Pulmonary artery endothelial cell (primary cell): ENCODE measurements around the gene CCT6B. TPM values are rescaled to one million over a fixed set of nuclear protein-coding genes. Genes with fewer than 3 reads are reported as not detected.
A peak's percentile ranks its signal among the peaks of the same experiment; 100 is the strongest.
"Not testable (repeated sequence)": the region's sequence is repeated elsewhere in the genome, so short reads cannot be mapped to it uniquely, and the experiment has no call there.

ENCODE experiments used
- DNase-seq: peaks from one replicate; pipeline ENCODE4 v3.0.0-alpha.2; 2011; ENCODE audit warnings: low read depth, low spot score
- total RNA-seq: library from RNA; depleted of rRNA; stranded (reverse); fragments of >200 nt; gene quantifications from 2 replicates; pipeline ENCODE4 v1.2.3, GENCODE V29; 2014

CCT6B gene
- total RNA-seq, 1 donor from 2014 or later = 0.59 TPM

DNA sequence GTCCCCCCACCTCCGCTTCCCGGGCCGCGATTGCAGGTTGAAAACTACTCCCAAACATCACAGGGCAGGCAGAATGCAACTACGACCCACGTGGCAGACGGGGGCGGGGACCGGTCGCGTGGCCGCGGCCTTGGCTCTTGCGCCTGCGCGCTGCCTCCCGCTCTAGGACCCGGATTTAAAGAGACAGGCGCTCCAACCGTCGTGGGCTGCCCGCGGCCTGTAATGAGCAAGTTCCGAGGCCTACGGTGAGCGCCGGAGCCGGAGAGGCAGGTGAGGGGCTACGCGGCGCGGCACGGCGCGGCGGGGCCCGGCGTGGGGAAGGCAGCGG is 19.1 kb upstream of the CCT6B start, which contains the start of gene LIG3:
TSS of gene LIG3 (plus strand) at position 160 of the 328 bp plus-strand sequence. CDS start 2,494 bp downstream, outside the sequence.
- peak; percentile 67 for DNase-seq

DNA sequence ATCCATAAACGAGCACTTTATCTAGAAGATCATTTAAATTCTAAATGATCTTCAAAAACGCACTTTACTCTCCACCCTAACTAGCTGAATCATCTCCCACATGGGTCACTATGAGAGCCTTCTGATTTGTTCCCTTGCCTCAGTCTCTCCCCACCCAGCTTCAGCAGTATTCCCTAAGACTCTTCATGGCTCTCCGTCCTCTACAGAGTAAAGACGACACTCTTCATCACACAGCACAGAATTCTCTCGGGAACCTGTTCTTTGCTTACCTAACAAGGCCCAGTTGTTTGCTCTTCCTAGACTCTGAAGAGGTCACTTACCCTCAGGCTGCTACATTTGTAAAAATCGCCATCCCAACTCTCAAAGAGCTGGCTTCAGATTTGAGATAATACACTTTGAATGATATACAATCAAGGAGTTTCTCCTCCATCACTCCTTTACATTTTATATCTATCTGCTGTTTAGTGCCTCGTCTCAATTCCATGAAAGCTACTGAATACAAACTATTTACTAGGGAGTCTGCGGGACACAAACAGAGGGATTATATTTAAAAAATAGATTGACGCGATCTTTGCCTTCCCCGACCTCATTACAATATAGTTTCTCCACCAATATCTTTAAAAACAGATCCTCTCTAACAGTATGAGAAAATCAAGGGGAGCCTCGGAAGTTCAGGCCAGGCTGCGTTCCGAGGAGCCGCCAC is 18.5 kb upstream of the CCT6B start:
- no peak for DNase-seq

DNA sequence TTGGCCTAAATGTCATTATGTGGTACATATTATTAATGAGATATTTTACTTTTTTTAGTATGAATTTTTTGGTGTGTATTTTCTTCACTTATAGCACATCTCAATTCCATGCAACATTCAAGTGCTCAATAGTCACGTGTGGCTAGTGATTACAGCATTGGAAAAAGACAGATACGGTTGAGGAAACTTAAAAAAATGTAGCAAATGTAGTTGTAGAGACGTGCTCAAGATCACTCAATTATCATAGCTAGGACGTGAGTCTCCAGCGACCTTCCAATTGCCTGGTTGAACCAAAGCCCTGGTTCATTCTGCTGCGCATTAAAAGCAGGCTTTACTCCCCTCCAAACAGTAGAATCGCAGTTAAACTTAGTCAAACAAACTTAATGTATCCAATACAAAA is 17.9 kb upstream of the CCT6B start:
- no peak for DNase-seq

DNA sequence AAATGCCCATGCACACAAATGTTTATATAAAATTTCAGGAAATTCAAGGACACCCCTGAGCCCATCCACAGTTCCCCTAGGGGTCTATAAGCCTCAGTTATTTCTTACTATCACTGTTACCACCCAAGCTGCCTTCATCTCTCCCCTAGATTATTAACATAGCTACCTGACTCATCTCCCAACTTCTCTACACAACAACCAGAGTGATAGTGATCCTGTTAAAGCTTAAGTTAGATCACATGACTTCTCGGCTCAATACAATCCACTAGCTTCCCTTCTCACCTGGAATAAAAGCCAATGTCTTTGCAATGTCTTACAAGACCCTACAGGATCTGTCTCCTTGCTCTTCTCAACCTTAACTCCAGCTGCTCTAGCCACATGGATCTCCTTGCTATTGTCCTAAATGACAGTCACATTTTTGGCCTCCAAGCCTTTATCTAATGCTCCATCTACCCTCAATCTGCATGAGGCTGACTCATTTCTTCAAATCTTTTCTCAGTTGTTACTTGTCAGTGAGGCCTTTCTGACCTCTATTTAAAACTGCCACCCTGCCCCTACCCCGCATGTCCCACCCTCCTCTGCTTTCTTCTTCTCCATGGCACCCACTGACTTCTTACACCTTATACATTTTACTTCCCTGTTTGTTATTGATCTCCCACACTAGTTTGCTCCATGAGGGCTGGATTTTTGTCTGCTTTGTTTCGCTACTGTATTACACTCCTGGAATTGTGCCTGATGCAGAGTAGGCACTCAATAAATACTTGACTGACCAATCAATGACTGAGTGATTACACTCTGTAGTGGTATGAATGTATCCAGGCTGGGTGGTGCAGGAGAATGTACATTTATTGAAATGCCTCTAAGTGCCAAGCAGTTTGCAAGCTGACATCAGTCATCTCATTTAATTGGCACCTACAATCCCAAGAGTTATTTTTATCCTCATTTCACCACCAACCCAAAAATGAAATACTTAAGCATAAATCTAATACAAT is 13.8 kb upstream of the CCT6B start:
- DNase-seq = no peak

DNA sequence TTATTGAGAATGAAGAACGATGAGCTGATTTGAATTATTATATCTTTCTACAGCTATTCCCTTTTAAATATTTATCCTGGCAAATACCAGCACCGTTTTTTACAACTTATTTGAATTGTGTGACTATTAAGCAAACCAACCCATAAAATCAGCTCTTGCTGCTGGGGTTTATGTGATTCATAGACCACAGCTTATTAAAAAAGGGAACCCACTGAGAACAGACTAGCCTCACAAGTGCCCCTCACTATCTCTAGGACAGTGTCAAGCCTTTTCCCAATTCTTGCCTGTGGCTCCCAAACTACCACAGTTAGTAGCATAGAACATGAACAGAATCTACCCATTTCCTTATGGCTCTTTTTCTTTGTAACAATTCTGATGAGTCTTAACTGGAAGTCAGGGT is 12.9 kb upstream of the CCT6B start:
- DNase-seq = no peak

DNA sequence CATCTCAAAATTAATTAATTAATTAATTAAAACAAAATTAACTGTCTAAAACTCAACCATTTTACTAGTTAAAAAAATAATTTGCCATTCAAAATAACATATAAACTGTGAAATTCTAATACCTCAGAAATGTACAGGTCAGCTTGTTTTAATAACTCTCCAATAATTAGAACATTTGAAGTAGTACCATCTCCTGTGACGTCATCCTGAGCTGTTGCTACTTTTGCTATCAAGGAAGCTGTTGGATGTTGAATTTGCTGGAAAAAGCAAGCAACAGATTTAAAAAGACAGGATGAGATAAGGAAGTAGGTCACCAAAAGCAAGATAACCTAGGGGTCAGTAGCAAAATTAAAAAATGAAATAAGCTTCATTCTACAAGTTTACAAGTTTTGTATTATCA is 2.8 kb downstream of the CCT6B start:
- DNase-seq = no peak

DNA sequence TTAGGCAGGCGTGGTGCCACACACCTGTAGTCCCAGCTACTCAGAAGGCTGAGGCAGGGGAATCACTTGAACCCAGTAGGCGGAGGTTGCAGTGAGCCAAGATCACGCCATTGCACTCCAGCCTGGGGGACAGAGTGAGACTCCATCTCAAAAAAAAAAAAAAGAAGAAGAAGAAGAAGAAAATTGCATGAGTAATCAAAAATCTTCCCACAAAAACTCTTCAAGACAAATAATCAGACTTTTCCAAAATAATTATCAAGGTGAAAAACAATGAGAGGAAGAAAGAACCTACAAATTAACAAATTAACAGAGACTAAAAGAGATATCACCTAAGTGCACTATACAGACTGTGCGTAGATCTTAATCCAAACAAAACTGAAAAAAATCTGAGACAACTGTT is 10.5 kb downstream of the CCT6B start:
- DNase-seq = not testable (repeated sequence)

DNA sequence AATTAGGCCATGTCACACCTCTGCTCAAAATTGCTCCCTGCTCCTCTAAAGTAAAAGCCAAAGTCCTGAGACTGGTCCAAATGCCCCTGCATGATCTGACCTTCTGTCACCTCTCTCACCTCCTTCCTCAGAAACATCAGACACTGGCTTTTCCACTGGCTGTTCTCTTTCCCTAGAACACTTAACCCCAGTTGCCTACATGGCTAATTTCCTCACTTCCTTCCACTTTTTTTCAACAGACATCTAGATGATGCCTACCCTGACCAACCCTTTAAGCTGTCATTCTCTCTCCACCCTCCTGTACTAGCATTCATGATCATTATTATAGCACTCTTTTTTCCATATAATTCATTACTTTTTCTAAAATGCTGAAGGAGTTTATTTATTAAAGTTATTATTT is 31.0 kb downstream of the CCT6B start:
- DNase-seq = no peak

DNA sequence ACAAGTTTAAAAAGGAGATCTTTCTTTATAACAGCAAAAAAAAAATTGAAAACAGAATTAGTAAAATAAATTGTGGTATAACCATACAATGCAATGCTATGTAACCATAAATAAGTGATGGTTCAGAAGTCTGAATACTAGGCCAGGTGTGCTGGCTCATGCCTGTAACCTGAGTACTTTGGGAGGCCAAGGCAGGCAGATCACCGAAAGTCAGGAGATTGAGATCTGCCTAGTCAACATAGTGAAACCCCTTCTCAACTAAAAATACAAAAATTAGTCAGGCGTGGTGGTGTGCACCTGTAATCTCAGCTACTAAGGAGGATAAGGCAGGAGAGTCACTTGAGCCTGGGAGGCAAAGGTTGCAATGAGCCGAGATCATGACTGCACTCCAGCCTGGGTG is 34.6 kb downstream of the CCT6B start:
- no peak for DNase-seq

DNA sequence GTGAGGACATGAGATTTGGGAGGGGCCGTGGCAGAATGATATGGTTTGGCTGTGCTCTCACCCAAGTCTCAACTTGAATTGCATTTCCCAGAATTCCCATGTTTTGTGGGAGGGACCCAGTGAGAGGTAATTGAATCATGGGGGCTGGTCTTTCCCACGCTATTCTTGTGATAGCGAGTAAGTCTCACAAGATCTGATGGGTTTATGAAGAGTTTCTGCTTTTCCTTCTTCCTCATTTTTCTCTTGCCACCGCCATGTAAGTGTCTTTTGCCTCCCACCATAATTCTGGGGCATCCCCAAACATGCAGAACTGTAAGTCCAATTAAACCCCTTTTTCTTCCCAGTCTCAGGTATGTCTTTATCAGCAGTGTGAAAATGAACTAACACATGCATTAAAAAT is 40.6 kb downstream of the CCT6B start:
- no peak for DNase-seq

DNA sequence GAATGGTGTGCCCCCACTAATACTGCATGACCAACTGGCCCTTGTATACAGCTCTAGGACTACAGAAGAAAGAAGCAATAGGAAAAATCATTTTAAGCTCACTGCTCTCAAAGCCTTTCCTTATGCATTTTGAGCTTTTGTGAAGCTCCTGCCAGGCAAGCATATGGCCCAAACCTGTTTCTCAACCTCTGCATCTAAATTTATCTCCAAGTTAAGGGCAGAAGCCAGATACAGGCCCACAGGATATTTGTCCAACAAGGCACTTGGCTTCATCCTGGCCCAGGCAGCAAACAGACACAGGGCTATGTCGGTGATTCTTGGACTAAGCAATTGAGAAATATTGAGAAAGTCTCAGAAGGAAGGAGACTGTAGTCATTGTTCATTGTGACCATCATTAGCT is 43.9 kb downstream of the CCT6B start:
- no peak for DNase-seq

DNA sequence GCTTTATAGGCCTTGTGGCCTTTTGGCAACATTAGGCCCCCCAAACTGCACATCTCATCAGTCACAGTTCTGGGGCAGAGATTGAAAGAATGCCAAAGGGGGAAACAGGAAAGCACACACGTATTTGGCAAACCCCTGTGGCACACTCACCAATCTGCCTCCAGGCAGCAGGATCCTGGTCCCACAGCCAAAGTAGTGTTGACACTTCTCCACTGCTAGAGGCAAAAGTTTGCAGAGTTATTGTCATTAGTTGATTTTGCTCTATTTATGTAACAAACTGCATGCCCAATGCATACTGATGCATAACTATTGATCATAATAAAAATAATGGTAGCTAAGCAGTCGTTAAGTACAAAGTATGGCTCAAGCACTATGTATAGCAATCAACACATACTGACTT is 45.1 kb downstream of the CCT6B start:
- DNase-seq = no peak

DNA sequence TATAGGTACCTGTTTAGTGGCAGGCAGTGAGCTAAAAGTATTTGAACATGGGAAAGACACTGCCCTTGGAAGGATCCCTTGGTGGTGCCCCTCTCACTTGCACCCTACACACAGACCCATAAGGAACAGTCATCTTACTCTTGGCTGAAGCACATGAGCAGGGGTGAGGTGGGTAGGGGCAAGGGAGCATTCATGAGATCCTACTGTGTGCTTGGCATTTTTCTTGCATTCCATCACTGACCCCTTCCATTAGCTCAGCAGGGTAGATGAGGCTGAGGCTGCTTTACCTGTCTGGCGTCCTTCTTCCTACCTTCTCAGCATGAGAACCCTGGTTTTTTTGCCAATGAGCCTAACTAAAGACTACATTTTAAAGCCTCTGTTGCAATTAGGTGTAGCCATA is 48.3 kb downstream of the CCT6B start:
- no peak for DNase-seq

DNA sequence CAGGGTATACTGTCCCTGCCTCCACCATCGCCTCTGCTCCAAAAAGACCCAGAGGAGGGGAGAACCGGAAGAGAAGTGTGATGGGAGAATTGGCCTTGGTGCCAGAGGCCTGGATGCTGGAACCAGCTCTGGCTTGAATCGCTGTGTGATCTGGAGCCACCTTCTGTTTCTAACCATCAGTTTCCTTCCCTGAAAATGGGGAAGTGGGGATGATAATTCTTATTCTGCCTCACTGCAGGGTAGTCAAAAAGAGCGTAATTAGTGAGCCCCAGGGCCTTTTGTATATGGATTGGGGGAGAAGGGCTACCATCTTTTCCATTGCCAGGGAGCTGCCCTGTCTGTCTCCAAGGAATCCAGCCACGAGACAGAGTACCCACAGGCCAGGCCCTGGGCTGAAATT is 52.2 kb downstream of the CCT6B start:
- no peak for DNase-seq

DNA sequence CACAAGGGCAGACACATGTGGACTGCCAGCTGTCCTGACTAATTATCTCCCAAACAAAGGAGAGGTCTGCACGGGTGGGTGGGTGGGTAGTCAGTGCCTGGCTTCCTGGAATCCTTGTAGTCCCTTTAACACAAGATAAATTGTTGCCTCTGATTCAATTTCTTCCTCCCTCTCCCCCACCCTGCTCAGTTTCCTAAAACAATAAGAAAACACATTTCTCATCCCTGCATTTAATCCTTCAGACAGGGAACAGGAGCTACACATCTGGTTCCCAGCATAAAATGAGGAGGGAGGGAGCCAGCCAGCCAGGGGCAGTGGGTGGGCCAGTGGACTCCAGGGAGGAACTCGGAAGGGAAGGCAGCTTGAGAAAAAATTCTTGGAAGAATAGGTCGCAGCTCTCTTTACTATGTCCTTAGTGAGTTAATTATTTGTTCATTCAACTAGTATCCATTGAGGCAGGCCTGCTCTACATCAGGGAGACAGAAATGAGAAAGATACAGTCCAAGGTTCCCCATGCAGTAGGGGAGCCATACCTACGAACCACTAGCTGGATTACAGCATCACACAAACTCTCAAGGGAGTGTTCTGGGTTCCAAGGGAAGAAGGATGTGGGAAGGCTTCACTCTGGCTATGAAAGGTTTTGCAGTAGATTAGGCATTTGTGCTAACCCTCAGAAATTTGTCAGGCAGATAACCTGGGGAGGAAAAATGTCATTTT is 58.3 kb downstream of the CCT6B start:
- DNase-seq = no peak

DNA sequence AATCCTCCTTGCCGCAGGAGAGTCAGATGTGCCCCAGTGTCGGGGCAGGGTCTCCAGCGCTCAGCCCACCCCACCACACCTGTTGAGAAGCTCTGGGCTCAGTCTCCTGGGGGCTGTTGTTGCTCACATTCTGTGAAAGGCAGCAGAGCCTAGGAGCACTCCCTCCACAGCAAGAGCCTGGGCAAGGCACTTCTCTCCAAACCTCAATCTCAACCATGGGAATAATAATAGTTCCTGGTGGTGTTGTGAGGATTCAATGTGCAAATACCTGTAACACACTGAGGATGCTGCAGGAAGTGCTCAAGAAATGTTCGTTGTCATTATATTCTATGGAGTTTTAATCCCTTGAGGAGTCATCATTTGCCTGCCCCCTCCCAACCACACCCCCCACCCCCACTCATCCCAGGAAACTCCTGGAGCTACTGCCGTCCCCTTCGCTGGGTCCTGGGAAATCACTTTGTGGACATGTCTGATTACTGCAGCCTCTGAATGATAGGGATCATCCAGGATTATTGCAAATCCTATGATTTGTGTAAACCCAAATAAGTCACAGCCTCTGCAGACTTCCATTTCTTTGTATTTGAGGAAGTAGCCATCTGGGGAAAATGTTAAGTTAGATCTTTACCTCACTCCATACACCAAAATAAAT is 61.5 kb downstream of the CCT6B start:
- no peak for DNase-seq

DNA sequence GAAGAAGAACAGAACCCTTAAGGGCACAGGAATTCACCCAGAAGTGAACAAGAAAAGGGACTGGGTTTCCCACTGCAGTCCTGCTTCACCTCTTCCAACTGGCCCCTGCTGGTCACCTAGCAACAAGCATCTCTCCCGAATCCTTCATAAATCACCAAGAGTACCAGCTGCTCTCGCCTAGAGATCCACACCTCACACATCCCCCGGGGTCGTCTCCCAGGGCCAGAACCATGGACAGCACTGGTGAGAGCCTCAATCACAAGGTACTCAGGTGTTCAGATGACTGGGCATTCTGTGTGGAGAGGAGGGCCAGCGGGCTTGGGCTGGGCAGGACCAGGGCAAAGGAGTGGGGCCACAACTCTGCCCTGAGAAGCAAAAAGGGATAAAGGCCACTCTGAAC is 65.9 kb downstream of the CCT6B start:
- DNase-seq = no peak

DNA sequence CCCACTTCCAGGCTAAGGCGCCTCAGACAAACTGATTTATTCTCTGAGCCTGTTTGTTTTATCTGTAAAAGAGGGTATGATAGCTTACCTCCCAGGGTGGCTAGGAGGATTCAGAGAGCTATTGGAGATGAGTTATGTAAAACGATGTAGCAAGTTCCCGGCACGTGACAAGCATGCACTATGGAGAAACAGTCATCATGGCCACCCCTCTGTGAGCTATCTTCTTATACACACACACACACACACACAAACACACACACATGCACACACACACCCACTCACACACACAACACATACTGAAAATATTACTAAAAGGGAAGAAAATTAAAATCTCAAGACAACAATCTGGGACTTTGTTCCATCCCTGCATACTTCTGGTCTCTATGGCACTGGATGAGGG is 66.3 kb downstream of the CCT6B start:
- DNase-seq = no peak

DNA sequence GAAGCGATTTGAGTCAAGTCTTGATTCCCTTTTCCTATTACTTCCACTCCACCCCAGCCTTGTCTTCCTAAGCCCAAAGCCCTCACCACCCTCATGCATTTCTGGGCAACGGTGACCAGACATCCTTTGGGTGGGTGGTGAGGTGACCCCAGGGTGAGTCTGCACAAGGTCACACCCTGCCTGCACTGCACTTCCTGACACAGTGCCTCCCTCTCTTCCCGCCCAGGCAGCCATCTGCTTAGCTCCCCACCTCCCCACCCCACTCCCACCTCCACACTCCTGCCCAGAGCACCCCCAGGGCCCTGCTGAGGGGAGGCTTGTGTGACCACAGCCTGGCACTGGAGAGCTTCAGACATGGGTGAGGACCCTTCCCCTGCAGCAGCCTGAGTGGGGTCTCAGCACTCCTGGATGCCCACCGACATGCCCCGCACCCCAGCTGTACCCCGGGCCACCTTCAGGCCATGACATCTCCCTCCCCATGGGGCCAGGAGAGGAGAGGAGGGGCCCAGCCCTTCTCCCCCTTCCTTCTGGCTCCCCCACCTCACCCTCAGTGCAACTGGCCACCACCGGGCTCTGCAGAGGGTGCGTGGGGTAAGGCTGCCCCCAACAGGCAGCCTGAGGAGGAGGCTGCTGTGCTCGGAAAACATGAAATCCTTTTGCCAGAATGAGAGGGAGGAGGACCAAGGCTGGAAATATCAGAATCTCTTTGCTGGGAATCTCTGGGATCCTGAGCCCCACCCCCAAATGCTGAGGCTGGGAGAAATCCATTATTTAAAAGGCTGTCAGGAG is 68.6 kb downstream of the CCT6B start:
- DNase-seq = no peak

DNA sequence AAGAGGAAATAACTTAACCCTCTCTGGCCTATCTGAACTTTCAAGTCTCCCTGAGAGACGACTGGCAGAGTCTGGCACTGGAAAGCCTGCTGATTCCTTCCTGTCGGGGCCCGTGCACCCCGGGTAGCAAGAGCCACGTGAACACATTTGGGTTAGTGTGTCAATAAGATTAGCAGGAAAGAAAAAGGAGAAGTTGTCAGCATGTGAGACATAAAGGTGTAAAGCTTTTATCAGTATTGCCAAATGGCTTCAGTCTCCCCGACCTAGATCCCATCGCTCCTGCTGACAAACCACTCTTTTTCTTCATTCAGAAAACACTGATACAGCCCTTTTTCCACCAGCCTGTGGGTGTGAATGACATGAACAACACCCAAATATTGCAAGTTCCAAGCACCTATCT is 74.4 kb downstream of the CCT6B start:
- DNase-seq = no peak

DNA sequence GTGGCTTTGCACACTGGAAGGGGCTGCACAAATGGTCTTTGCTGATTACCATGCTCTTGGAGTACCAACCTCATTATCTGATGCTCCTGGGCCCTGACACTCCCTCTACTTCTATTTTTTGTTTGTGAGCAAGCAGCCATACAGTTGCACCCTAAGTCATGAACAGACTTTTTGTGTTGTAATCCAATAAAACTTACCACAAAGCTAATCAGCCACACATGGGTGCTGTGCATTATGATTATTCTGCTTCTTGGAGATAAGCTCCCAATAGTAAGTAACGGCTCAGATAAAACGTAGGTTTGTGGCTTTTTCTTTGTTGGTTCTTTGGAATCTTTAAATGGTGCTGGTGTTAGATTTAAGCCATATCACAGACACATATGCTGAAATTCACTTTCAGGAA is 76.2 kb downstream of the CCT6B start:
- DNase-seq = no peak
